Stromal cell of bone marrow (primary cell): ENCODE measurements around the gene SIM2.
A peak's percentile ranks its signal among the peaks of the same experiment; 100 is the strongest.

Source experiments
- DNase-seq: peaks from one replicate; pipeline ENCODE4 v3.0.0-alpha.2; 2012; ENCODE audit warnings: low read depth

SIM2 gene

DNA sequence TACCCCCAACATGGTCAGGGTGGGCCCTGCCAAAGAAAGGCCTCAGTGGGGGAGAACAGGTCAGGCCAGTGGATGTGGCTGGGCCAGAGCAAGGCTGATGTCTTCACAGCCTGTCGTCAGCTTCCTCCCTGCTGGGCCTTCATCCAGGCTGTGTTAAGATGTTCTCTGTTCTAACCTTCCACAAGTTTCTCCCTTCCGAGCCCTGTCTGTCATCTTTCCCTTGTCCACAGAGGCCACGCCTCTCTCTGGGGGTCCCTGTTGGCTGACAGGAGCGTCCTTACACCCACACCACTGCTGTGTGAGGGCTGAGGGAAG lies 36.2 kb downstream of the SIM2 start:
- DNase-seq, result no peak

DNA sequence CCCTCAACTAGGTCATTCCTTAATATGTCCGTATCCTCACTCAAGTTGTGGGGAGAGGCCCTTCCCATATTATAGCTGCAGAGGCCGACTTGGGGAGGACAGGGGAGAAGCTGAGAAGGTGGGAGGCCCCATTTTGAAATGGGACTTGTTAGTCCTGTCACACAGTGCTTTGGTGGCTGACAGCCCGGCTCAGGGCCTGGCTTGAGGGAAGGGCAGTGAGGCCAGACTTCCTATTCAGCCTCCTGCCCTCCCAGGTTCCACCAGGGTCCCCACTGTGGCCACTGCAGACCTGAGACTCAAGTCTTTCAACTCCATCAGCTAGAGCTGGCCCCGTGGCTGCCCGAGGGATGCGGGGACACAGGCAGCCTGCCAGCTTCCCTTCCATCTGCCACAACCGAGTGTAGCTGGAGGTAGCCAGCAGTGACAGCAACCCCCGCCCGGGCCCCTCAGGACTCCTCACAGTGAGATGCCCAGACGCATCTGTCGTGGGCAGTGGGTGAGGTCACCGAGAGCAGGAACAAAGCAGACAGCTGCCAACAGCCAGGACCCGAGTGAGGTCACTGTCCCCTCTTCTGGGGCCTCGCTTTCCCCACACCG lies 36.9 kb downstream of the SIM2 start:
- no peak for DNase-seq

- no peak for DNase-seq
Measured at GRCh38 chr21:36738489-36739126, 39.7 kb downstream of the SIM2 start.

- DNase-seq, result no peak
Measured at GRCh38 chr21:36741506-36741905, 42.6 kb downstream of the SIM2 start.

DNA sequence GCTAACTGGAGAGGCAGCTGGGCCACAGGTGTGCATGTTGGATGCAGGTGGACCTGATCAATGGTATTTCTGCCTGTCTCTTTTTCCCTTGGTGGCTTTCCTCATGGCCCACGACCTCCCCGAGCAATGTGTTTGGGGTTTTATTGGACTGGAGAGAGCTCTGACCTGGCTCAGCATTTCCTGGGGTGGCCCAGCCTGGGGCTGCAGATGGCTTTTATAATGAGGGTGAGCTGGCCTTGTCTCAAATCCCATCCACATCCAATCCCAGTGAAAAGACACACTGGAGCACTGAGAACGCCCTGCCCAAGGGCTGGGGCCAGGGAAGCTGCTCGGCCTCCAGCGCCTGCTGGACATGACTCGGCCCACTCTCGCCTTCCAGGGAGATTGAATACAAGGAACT lies 44.1 kb downstream of the SIM2 start:
- DNase-seq, result no peak

DNA sequence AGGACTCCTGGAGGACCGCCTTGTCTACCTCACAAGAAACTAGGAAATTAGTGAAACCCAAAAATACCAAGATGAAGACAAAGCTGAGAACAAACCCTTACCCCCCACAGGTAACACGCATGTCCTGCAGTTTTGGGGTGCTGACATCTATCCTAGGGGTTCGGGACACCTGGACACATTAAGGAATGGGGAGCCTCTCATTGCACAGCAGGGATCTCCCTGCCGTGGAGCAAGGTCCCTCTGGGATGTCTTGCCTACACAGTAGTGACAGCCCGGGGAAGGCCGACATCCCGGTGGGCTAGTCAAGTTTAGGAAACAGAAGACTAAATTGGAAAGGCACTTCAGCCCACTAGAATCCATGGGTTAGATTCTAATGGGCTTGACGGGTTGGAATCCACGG lies 44.5 kb downstream of the SIM2 start:
- DNase-seq, result no peak

DNA sequence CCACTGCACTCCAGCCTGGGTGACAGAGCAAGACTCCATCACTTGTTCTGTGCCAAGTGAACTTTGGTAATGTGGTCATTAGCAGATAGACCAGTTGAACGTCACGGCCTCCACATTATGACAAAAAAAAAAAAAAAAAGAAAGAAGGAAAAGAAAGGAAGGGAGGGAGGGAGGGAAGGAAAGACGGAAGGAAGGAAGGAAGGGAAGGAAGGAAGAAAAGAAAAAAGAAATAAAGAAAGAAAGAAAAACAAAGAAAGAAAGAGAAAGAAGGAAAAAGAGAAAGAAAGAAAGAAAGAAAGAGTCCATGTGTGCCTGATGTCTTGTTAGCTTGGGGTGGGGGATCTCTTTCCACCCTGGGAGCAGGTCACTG lies 45.3 kb downstream of the SIM2 start:
- DNase-seq, result no peak

DNA sequence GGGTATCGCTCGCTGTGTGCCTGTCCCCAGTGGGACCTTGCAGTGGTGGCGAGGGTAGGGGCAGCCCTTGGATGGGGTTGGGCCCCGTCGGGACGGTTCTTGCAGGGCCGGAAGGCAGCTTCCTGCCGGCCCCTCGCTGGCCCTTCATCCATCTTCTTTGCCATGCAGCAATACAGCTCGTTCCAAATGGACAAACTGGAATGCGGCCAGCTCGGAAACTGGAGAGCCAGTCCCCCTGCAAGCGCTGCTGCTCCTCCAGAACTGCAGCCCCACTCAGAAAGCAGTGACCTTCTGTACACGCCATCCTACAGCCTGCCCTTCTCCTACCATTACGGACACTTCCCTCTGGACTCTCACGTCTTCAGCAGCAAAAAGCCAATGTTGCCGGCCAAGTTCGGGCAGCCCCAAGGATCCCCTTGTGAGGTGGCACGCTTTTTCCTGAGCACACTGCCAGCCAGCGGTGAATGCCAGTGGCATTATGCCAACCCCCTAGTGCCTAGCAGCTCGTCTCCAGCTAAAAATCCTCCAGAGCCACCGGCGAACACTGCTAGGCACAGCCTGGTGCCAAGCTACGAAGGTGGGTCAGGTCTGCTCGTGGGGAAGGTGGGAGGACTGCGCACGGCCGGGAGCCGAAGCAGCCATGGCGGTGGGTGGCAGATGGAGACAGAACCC lies 45.8 kb downstream of the SIM2 start:
- DNase-seq, result no peak

DNA sequence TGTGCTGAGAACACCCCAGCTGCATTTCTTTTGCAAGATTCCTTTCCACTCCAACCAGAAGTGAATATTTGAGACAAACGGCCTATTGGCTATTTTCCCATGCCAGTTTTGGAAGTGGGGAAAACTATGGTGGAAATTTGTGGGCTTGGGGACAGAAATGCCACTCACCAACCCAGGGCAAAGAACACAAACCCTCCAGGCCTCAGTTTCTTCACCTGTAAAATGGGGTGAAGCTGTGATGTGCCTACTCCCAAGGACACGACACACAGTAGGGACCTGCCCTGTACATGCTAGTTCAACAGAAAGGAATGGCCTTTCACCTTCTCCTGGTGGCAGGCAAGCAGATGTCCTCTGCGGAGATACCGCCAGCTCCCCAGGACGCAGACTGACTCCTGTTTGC lies 46.5 kb downstream of the SIM2 start:
- DNase-seq, result no peak

DNA sequence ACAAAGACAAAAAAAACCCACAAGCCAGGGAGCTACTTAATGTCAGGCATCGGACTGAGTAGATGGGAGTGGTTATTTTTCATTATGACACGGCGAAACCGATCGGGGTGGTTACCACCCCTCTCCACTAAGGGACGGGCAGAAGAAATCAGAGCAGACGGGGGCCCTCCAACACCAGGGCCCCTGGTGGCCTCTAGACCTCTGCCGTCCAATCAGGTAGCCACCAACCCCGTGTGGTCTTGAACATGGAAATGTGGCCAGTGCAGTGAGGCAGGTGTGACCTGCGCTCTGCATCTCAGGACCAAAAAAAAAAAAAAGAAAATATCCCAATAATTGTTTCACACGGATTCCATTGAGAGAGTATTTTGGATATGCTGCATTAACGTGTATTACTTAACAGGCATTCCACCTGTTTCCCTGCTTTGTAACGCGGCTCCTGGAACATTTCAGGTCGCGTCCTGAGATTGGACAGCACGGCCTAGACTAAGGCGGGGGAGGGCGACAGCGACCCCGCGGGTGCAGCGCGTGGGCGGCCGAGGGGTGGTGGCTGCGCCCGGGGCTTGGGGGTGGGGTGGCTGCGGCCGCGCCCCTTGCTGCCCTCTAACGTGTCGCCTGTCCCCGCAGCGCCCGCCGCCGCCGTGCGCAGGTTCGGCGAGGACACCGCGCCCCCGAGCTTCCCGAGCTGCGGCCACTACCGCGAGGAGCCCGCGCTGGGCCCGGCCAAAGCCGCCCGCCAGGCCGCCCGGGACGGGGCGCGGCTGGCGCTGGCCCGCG lies 48.3 kb downstream of the SIM2 start:
- DNase-seq, result no peak

GRCh38 chr21:36747815-36748383 lies 49.0 kb downstream of the SIM2 start:
- DNase-seq, result no peak

GRCh38 chr21:36749935-36750575 lies 51.1 kb downstream of the SIM2 start:
- peak; percentile 21 for DNase-seq

- DNase-seq, result no peak
Measured at GRCh38 chr21:36750576-36750959, 51.7 kb downstream of the SIM2 start.

DNA sequence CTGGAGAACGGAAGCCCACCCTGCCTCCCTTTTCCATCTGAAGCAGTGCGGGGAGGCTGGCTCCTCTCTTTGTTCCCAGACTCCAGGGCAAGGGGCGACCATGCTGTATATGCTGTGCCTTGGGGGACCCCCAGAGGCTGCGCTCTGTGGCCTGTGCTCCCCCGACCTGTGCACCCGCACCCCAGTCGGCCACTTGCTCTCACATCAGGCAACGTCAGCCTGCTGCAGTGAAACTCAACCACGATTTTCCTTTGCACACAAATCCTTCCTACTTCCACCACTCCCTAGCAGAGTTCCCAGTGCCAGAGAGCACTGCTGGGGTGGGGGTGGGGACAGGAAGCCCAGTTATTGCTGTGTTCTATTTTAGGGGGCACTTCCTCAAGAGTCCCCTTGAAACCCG lies 52.5 kb downstream of the SIM2 start:
- no peak for DNase-seq

DNA sequence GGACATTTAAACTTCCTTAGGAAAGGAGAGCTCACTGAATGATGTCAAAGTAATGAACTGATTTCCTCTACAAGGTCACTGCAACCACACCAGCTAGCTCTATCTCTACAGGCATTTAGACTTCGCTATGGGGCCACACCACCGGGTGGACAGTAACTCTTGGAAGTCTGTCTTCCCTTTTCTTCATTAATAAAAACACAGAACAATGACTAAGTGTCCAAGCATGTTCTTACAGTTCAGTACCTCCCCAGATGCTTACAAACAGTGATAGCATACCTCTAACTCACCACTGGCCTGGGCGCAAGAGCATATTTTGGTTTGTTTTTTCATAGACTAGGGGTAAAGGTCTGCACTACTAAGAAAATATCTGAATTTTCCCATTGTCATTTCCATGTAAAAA lies 54.6 kb downstream of the SIM2 start:
- no peak for DNase-seq

- DNase-seq, result no peak
Measured at GRCh38 chr21:36754241-36754898, 55.5 kb downstream of the SIM2 start.

DNA sequence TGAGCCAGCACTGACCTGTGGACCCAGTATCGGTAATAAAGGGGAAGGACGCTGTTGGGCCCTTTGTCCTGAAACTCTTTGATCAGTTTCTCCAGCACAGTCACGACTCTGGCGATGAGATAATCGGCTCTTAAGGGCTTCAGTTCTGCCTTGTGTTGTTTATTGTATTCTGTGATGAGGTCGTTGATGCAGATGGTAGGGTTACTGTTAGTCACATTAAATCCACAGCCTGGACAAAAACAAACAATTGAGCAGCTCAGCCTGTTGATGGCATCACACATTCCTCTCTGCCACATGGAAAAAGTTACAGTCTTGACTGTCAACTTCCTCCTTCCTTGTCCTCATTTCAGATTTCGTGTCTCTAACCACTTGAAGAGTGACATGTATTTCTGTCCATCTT lies 57.6 kb downstream of the SIM2 start:
- DNase-seq, result no peak

- DNase-seq, result no peak
Measured at GRCh38 chr21:36757196-36757595, 58.3 kb downstream of the SIM2 start.

- no peak for DNase-seq
Measured at GRCh38 chr21:36759348-36760083, 60.6 kb downstream of the SIM2 start.

- no peak for DNase-seq
Measured at GRCh38 chr21:36761685-36762084, 62.8 kb downstream of the SIM2 start.

GRCh38 chr21:36762642-36763041 lies 63.7 kb downstream of the SIM2 start:
- DNase-seq, result no peak
